SK-N-MC (cell line): ENCODE data around the gene JMJD6.

Source experiments
- EZH2 ChIP-seq: fragments of 200-600 bp; sonication (generic); IDR thresholded peaks from one replicate; pipeline ENCODE4 v1.6.1; 2017; ENCODE audit warnings: antibody characterized with exemption
- POLR2AphosphoS5 ChIP-seq: IDR thresholded peaks from 2 replicates; pipeline ENCODE4 v1.6.1; 2012; ENCODE audit warnings: mild to moderate bottlenecking, low read depth, low read length, borderline replicate concordance

DNA sequence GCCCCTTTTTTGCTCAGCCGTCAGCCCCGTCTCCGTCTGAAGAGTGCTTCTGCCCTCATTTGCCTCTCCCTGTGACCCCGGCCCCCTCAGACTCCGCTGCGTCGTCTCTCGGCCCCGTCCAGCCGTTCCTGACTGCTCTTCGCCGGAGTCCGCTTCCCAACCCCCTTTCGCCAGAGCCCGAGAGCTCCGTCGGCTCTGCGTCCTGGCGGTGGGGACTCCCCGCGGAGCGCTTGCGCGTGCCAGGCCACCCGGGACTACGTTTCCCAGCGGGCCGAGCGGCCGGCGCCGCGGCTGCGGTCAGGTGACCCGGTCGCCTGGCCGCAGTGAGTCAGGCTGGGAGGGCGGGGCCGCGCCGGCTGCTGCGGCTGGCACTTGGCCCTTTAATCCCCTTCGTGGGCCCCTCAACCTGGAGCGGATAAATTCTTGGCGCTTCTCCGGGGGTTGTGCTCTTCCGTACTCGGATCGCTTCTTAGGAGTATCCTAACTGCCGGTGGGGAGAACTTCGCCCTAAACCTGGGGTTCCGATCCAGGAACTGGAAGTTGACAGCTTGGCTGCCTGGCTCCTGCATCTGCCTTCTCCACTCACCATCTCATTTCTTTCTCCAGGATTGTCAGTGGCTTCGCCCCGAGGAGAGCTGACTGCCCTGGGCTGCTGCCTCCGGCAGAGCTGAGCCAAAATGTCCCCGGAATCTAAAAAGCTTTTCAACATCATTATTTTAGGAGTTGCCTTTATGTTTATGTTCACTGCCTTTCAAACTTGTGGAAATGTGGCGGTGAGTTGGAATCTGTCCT is 11.5 kb upstream of the JMJD6 start, which contains the start of gene MFSD11:
- TF ChIP-seq POLR2AphosphoS5 (no peak), EZH2 (no peak)
